ENCODE data around the gene PGM1.
A peak's percentile ranks its signal among the peaks of the same experiment; 100 is the strongest.

Gene PGM1

DNA sequence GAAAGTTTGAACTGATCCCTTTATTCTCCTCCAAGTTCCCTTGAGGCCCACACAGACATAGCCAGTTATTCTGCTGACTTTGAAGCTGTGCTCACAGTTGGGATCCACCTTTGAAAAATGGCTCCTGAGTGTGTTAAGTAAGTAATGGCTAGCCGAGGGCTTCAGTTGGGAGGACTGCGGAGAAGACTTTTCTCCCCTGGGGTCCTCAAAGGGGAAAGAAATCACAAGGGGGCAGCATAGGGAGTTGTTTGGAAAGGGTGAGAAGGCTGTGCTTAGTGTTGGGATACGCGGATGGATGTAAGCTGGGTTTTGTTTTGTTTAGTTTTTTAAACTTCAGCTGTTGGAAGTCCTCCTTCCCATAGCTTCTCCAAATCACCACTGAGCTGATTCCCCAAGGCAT lies 8.3 kb downstream of the PGM1 start:
- DNase-seq = no peak

DNA sequence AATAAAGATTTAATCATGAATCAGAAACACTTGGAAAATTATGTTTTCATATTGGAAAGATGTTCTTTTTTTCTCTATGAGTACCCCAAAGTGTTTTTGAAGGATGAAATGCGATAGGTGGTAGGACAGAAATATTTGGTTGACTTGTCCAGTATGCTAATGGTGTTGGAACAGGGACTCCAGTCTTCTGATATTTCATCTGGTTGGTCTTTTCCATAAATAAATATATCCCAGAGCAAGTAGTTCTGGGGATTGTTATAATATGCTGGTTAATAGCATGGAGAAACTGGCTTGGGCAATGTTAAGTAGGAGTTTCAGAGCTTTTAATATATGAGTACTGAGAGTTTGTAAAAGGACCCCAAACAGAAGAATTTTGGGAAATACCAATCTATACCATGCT lies 8.7 kb downstream of the PGM1 start:
- DNase-seq = peak; percentile 18

DNA sequence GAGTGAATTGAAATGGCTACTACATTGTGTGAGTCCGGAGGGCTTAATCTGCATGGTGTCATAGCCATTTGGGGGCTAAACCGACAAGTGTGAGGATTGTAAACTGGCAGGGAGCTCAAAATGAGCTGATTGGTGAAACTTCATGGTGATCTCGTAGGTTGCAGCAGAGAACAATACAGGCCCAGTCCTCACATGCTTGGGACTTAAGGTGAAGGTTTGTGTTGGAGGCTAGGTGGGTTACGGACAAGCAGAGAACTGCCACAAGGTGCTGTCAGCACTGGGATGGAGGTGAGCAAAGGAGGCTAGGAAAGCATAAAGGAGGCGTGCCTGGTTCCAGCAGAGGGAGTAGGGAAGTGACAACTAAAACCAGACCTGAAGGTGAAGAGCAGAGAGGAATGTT lies 9.4 kb downstream of the PGM1 start:
- no peak for DNase-seq

DNA sequence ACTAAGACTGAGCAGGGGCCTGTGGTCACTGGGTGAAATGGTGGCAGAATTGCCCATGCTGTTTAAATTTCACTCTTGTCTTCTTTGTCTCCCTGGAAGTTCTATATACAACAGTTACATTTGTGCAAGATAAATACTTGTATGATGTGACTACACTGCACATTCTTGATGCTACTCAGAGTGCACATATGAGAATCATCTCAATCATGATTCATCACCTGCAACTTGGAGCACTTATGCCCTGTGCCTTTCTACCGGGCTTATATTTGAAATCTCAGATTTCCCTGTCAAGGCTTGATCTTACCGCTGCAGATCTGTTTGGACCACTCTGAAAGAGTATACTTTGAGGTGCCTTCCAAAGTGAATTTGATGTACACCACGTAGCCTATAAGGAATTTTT lies 10.6 kb downstream of the PGM1 start:
- DNase-seq = no peak

DNA sequence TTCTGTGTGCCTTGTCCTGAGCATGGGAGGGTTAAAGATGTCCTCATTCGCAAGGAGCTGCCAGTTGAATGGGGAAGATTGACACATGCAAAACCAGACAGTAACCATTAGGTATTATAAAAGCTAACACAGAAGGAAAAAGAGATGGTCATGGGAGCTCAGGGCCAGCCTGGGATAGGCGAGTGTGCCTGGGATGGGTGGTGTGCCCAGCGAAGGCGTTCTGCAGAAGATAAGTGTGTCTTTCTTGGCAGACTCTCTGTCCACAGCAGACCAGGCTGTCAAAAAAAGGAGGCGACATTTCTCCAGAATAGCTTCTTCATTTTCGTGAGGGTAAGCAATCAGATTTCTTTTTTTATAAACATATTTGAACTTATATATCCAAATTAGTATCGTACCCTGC lies 14.1 kb downstream of the PGM1 start:
- DNase-seq = no peak

DNA sequence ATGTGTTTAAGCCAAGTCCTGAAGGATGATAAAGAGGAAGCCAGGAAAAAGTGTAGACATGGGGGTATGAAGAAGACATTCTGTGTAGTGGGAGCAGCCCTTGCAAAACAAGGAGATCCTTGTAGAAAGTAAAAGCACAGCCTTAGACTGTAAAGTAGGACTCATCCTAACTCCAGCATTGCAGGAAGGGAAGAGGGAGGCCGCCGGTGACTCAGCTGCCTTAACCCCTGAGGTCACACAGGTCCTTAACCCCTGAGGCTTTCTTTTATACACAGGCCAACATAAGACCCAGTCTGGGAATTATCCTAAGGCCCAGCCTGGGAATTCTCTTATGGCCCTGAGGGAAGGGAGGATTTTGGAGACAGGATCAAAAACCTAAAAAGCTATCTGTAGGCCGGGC lies 18.0 kb downstream of the PGM1 start:
- DNase-seq = no peak

DNA sequence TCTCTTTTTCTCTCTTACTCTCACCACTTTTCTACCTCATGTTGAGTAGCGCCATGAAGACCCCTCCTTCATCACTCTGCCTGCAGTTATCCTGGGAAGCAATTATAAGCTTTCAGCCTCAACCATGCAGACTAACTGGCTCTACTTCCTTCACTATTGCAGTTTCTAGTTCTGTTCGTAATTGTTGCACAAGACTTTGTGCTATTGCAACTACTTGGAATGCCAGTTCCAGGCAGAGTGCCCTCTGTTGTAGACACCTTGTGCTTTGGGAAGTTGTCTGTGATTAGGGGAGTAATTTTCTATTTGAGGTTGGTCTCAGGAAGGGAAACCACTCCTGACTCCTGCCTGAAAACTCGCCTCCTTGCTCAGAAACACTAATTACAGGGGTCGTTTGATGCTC lies 19.4 kb downstream of the PGM1 start:
- no peak for DNase-seq

DNA sequence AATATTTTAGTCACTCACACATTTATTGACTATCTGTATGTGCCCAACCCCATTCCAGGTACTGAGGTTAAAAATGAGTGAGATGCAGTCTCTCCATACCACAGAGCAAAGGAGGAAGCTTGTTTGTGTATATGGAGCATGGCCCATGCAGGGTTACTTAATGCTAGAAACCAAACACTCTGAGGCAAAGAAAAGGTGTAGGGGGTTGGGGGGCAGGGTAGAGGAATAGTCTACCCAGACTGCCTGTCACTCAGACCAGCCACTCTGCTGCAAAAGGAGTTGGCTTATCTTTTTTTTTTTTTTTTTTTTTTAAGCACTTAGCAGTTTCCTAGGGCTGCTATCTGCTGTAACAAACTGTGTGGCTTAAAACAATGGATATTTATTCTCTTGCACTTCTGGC lies 19.8 kb downstream of the PGM1 start:
- no peak for DNase-seq

DNA sequence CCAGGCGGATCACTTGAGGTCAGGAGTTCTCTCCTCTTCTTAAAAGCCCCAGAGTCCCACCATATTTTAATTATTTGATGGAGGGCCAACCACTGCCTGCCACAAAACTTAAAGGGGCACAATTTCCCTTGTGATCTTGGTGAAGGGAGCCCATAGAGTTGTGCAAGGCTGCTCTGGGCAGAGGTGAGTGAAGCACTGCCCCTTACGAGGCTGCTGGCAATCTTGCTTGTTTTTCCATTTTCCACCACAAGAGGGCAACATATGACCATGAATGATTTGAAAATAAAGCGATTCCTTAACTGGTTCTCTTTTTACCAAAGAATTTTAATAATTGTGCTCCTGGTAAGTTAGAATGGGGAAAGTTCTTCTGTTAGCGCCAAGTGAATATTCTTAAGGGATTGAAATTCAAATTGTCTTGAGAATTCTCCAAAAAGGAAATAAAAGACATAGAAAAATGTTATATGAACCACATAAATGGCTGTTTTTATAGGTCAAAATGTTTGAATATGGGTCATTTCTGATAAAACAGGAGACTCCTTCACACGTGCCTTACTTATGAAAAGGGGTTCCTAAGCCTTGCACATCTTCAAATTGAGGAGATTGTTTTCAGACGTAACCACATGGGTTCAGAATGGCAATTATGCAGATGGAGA lies 22.7 kb downstream of the PGM1 start:
- DNase-seq = peak; percentile 22

DNA sequence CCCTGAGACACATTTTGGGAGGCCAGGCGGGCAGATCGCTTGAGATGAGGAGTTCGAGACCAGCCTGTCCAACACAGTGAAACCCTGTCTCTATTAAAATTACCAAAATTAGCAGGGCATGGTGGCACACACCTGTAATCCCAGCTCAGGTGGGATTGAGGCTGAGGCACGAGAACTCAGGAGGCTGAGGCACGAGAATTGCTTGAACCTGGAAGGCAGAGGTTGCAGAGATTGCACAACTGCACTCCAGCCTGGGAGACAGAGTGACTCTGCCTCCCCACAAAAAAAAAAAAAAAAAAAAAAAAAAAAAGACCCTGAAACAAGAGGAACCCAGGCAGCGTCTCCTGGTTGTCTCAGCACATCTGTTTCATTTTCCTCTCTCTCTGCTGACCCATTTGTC lies 24.2 kb downstream of the PGM1 start:
- DNase-seq = no peak

DNA sequence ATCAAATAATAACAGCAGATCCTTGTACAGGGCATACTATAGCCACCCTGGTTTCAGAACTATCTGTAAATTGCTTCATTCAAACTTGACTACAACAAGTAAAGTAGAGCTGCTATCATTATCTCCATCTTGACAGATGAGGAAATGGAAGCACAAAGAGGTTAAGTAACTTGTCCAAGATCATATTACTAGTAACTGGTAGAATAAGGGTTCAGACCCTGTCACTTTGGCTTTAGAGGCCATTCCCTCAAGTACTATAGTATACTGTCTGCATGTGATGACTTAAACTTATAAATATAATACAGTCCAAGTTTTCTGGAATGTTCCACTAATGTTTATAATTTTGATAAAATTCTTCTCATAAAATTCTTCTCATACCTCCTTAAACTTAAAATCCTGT lies 24.8 kb downstream of the PGM1 start:
- no peak for DNase-seq

DNA sequence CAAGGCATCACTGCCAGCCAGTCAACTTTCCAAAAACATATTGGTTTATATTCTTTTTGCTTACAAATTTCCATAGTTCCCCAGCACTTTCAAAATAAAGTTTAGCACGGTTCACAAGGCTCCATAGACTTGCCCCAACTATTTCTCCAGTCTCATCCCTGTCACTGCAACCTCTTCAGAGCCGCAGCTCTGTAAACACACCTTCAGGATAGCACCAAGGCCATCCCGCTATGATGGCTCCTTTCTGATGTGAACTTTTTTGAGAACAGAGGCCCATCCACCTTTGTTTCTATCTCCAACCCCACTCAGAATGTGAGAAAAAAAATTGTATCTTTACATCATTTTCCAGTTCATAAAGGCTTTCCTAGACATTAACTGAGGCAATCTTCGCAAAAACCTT lies 26.3 kb downstream of the PGM1 start:
- no peak for DNase-seq

DNA sequence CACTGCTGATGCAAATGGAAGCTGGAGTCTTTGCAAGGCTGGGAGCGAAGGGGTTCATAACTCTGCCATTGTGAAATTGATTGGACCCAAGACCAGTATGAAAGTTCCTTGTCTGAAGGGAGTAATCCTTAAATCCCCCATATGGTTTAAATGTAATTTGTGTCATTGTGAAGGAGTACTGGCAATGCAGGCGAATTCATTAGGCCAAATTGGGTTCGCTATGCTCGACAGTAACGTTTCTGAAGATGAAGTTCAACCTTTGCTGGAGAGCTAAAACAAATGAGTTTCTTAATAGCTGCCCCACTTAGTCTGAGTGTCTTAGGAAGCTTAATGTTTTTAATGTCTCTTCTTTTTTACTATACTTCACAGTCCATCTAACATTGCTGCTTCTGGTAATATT lies 27.5 kb downstream of the PGM1 start:
- no peak for DNase-seq

DNA sequence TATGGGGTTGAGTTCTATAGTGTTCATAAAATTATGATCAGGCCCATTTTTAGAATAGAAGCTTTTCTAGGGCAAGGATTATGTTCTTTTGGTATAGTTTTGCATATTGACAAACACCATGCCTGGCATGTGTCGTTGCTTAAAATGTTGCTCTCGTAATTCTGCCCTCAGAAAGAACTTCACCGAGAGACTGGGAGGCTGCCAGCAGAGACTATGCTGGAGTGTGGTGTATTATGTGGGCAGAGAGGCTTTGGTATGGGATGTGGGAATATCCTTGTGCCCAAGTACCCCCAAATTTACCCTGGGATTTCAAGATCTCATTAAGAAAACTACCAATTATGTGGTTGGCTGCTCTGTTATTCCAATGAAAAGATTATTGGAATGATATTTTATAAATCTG lies 27.9 kb downstream of the PGM1 start:
- no peak for DNase-seq

DNA sequence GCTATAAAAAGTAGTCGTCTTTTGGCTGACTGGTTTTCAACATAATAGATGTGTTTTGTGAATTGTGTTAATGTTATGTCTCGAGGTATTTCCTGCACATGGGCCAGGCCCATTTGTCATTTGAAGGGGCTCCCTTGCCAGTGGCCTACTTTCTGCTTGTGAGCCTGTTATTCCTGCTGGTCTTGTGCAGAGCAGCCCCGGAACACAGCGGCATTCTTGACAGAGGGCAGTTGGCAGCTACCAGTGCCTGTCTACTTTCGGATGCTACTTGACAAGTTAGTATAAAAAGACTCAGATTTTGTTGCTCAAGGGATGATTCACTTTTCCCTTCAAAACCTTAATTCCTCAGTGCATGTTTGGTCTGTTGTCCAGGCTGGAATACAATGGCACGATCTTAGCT lies 28.5 kb downstream of the PGM1 start:
- no peak for DNase-seq

DNA sequence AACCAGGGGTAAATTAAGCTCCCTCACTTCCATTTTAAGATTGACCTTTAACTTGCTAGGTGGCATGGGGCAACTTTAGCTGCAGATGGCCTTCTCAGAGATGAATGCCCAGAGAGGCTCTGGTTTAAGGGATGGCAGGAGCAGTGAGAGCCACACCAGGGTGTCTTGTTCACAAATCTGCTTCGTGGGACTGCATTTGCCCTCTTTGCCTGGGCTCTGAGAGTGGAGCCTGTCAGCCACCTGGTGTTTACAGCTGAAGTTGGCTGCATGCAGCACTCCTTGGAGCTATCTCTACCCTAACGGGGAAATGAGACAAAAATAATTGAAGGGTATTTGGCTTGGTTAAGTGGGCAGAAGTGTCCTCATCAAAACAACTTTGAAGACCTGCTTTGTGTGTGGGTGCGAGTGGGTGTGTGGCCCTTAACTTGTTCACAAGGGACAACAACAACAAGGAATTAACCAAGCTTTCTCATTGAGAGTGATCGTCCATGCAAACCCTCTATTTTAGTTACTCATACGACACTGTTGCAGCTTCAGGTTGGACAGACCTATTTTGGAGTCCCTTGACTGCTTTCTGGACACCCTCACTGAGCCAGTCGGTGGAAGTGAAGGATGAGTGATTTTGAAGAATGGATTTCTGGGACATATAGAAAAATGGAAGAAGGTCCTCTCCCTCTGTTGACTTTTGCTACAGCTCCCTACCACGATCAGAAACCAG lies 29.8 kb downstream of the PGM1 start:
- DNase-seq = no peak

DNA sequence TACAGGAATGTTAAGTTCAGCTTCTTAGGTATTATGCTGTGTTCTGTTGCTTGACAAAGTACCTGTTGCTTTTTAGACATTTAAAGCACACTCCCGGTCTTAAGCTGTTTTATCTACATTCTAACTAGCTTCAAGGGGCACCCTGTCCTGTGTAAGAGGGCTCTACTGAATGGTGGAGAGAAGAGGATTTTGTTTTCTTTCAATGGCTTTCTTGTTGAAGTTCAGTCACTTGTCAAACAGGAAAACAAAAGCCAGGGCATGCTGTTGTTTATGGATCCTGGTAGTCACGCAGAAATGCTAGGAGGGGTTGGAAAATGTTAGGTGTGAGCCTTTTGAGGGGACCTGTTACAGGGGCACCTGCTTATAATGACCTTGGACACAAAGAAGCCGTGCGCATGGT lies 30.7 kb downstream of the PGM1 start:
- DNase-seq = no peak

DNA sequence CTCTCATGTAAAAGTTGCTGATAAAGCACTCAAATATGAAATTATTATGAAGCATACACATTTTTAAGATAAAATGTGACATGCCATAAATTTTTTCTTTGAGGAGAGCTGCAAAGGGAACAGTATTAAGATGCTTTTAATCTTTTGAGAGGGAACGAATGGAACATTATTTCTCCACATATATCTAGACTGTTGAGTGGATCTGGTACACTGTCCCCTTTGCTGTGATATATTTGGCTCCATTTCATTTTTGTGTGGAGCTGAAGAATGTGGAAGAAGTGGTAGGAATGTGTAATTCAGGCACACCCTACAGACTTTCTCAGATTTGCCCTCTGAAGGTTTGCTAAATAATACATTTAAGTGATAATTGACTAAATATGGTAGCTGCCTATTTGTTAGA lies 31.7 kb downstream of the PGM1 start:
- DNase-seq = no peak

DNA sequence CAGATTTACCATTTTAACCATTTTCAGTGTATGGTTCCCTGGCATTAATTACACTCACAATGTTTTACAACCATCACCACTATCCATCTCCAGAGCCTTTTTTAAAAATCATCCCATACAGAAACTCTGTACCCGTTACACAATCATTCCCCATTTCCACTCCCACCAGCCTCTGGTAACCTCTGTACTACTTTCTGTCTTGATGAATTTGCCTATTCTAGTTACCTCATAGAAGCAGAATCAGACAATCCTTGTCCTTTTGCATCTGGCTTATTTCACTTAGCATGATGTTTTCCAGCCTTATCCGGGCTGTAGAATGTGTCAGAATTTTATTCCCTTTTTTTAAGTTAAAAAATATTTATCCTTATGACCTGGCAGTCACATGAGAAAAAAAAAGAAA lies 33.0 kb downstream of the PGM1 start:
- no peak for DNase-seq

DNA sequence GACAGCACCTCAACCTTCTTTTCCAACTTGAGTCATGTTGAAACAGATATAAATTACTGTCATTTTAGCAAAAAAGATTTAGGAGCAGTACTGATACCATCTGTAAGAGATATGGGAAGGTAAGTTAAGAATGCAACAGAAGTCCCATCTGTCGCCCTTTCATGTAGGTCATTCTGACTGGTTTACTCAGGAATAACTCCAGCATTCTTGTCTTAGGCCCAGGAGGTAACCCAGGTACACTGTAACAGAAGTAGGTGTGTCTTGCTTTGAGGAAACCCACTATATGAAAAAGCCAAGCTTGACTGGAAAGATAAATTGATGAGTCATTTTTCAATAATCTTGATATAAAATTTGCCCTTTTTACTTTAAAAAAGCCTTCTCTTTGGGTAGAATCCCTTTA lies 35.4 kb downstream of the PGM1 start:
- no peak for DNase-seq

DNA sequence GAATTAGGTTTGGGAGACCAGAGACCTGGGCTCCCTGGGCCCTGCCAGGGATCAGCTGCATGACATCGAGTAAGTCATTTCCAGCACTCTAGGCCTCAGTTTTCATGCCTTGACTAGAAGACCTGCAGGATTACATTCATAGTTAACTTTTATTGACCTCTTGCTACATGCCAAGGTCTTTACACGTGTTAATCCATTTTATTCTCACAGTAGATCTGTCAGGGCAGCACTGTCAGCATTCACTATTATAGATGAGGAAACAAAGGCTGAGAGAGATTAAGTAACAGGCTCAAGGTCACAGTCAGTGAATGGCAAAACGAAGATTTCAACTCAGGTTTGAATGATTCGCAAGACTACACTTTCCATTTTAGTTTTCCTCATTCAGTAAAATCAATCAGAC lies 37.0 kb downstream of the PGM1 start:
- DNase-seq = no peak

DNA sequence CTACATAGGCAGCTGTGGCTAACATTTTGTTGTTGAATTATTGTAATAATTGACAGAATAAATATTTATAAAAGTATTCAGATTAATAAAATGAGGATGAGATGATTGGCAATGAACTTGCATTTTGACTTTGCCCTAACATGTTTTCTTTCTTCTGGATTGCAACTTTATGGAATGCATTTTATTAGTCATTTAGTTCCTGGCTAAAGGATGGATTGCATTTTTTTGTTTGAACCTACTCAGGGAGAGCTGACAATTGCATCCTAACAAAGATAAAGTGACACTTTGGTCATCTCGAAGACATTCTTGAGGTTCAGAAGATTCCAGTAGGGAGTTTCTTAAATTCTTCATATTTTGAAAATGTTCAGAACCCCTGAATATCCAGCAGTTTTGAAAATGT lies 37.5 kb downstream of the PGM1 start:
- no peak for DNase-seq

DNA sequence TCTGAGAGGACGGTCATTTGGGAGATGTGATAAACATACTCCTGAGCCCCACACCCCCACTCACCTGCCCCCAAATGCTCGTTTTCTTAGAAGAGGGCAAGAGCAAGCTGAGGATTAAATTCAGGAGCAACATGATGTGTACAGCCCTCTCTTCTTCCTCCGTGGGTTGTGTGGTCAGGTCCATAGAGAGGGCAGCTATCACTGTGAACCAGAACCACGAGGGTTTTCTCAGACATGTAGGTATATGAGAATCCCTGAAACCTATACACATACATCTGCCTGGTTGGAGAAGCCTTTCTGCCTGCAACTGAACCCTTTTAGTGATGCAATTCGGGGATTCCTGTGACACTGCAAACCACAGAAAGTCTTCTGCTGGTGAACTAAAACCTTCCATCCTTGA lies 38.9 kb downstream of the PGM1 start:
- no peak for DNase-seq

DNA sequence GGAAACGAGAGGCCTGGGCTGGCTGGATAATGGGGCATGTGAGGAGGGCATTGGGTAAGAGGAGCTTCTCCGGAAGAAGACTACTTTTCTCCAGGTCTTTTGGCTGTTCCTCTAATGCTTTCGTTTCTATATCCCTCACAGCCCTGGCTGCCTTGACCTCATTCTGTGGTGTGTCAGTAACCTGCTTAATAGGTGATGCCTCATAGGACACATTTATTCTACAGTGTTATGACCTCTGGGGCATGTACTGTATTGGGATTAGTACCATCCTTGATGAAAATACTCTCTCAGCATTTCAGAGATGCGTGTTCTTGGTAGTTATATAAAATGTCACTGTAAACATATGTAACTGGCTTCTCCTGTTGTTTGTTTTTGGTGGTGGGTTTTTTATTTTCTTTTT lies 40.1 kb downstream of the PGM1 start:
- DNase-seq = no peak

DNA sequence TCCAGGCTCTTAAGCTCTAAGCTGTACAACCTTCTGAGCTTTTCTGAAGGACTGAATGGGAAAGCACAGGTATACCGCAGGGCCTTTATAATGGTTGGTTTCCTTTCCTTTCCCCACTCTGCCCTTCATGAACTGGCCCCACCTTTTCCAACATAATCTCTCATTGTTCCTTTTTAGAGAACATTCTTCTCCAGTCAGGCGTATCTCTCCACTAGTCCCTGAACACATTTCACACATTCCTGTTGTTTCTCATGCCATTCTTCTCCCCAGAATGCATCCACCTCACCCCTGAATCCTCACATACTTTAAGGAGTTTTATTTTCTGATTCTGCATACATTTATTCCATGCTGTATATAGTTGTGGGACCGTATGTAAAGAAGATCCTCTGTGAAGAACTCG lies 41.3 kb downstream of the PGM1 start:
- no peak for DNase-seq

All from NCI-H526 treated with DMSO at 0.1 percent for 48 hours (cell line).